HUES64 (cell line): Measurements from ENCODE around the gene ELAC1. TPM values are rescaled to one million over a fixed set of nuclear protein-coding genes. Genes with fewer than 3 reads are reported as not detected.

Experiments
- H3K27ac ChIP-seq: 2 replicates; pipeline ENCODE4 v1.7.0; 2013; ENCODE audit warnings: low read depth, low read length, inconsistent platforms
- H3K27me3 ChIP-seq: 2 replicates; pipeline ENCODE4 v1.6.1; 2013; ENCODE audit warnings: mild to moderate bottlenecking, low read length; ENCODE audit not compliant: insufficient read depth
- H3K36me3 ChIP-seq: 2 replicates; pipeline ENCODE4 v1.6.1; 2013; ENCODE audit warnings: mild to moderate bottlenecking, low read length; ENCODE audit not compliant: insufficient read depth
- H3K4me1 ChIP-seq: 2 replicates; pipeline ENCODE4 v1.6.1; 2013; ENCODE audit warnings: mild to moderate bottlenecking, low read length, moderate library complexity; ENCODE audit not compliant: insufficient read depth
- H3K4me3 ChIP-seq: 2 replicates; pipeline ENCODE4 v1.5.1; 2013; ENCODE audit warnings: mild to moderate bottlenecking, low read length, moderate library complexity
- H3K9ac ChIP-seq: 2 replicates; pipeline ENCODE4 v1.6.1; 2013; ENCODE audit warnings: mild to moderate bottlenecking, low read depth, low read length
- H3K9me3 ChIP-seq: 2 replicates; pipeline ENCODE4 v1.6.1; 2013; ENCODE audit warnings: low read depth, low read length; ENCODE audit not compliant: insufficient read depth
- WGBS: fragments of 150-250, 120-280 bp; methylation state at CpG from one replicate; pipeline ENCODE4 v1.1.7; 2013; ENCODE audit warnings: missing lambda C conversion rate; 5-methylcytosine and 5-hydroxymethylcytosine counted together
- polyA plus RNA-seq, 2 experiments: library from polyadenylated mRNA; stranded (reverse); fragments of 50-300 nt; gene quantifications; one replicate each; pipeline ENCODE4 v1.2.3, GENCODE V29; 2013

Gene ELAC1
- 5.8 TPM for polyA plus RNA-seq (2013, experiment 1 of 2)
- polyA plus RNA-seq (2013, experiment 2 of 2): 8.0 TPM

- Histone ChIP-seq H3K4me1 (peaks cover 16% of the 10 kb centered on the region), H3K27me3 (no peaks in the 10 kb centered on the region), H3K9me3 (peaks cover 12% of the 10 kb centered on the region), H3K9ac (peak within 1 kb of the TSS; percentile 97), H3K27ac (peak within 1 kb of the TSS; percentile 91), H3K36me3 (no peaks in the 10 kb centered on the region), H3K4me3 (peak within 1 kb of the TSS; percentile 91)
- WGBS: 1% methylated on average over 84 of the region's 84 CpGs
Observed at GRCh38 chr18:50967714-50968661, at the start of gene ELAC1. TSS of gene ELAC1 (plus strand) at chr18:50968040. CDS start at chr18:50974405, 6,365 bp downstream.

- WGBS: 95% methylated on average over 5 of the region's 5 CpGs
- H3K4me1 ChIP-seq: no peaks in the 10 kb centered on the region
- H3K27me3 ChIP-seq: no peaks in the 10 kb centered on the region
- peaks cover 72% of the 10 kb centered on the region for H3K36me3 ChIP-seq
- no peak overlapping the region for H3K9ac ChIP-seq
- no peak overlapping the region for H3K4me3 ChIP-seq
- no peak overlapping the region for H3K27ac ChIP-seq
- H3K9me3 ChIP-seq: no peaks in the 10 kb centered on the region
Observed at GRCh38 chr18:50918153-50918552, 49.7 kb upstream of the ELAC1 start.

- no peak overlapping the region for H3K27ac ChIP-seq
- H3K9ac ChIP-seq: no peak overlapping the region
- WGBS: 92% methylated on average over 2 of the region's 2 CpGs
- no peak overlapping the region for H3K4me3 ChIP-seq
- H3K4me1 ChIP-seq: no peaks in the 10 kb centered on the region
- H3K9me3 ChIP-seq: peaks cover 19% of the 10 kb centered on the region
- H3K36me3 ChIP-seq: peaks cover 82% of the 10 kb centered on the region
- H3K27me3 ChIP-seq: no peaks in the 10 kb centered on the region
Observed at GRCh38 chr18:50924372-50924771, 43.5 kb upstream of the ELAC1 start.

GRCh38 chr18:50926521-50926920 is 41.3 kb upstream of the ELAC1 start:
- H3K36me3 ChIP-seq: peaks cover 70% of the 10 kb centered on the region
- H3K27me3 ChIP-seq: no peaks in the 10 kb centered on the region
- H3K4me3 ChIP-seq: no peak overlapping the region
- no peaks in the 10 kb centered on the region for H3K4me1 ChIP-seq
- peaks cover 19% of the 10 kb centered on the region for H3K9me3 ChIP-seq
- no peak overlapping the region for H3K9ac ChIP-seq
- no peak overlapping the region for H3K27ac ChIP-seq

- Histone ChIP-seq H3K4me3 (no peak overlapping the region), H3K27ac (no peak overlapping the region), H3K9ac (no peak overlapping the region), H3K9me3 (peaks cover 19% of the 10 kb centered on the region), H3K36me3 (peaks cover 66% of the 10 kb centered on the region), H3K27me3 (no peaks in the 10 kb centered on the region), H3K4me1 (no peaks in the 10 kb centered on the region)
- WGBS: 82% methylated on average over 2 of the region's 2 CpGs
Observed at GRCh38 chr18:50928551-50928950, 39.3 kb upstream of the ELAC1 start.

GRCh38 chr18:50933684-50934083 is 34.2 kb upstream of the ELAC1 start:
- no peaks in the 10 kb centered on the region for H3K27me3 ChIP-seq
- no peak overlapping the region for H3K9ac ChIP-seq
- peaks cover 51% of the 10 kb centered on the region for H3K36me3 ChIP-seq
- 88% methylated on average over 5 of the region's 5 CpGs for WGBS
- H3K4me1 ChIP-seq: no peaks in the 10 kb centered on the region
- no peak overlapping the region for H3K27ac ChIP-seq
- H3K9me3 ChIP-seq: no peaks in the 10 kb centered on the region
- no peak overlapping the region for H3K4me3 ChIP-seq

GRCh38 chr18:50934545-50935211 is 33.2 kb upstream of the ELAC1 start:
- Histone ChIP-seq H3K36me3 (peaks cover 50% of the 10 kb centered on the region), H3K4me1 (no peaks in the 10 kb centered on the region), H3K9ac (no peak overlapping the region), H3K27ac (no peak overlapping the region), H3K4me3 (no peak overlapping the region), H3K9me3 (no peaks in the 10 kb centered on the region), H3K27me3 (no peaks in the 10 kb centered on the region)
- 98% methylated on average over 6 of the region's 6 CpGs for WGBS

GRCh38 chr18:50935493-50936191 is 32.2 kb upstream of the ELAC1 start:
- WGBS: 97% methylated on average over 5 of the region's 6 CpGs
- Histone ChIP-seq H3K27ac (no peak overlapping the region), H3K9me3 (no peaks in the 10 kb centered on the region), H3K4me1 (no peaks in the 10 kb centered on the region), H3K27me3 (no peaks in the 10 kb centered on the region), H3K4me3 (no peak overlapping the region), H3K9ac (no peak overlapping the region), H3K36me3 (peaks cover 53% of the 10 kb centered on the region)

- Histone ChIP-seq H3K4me3 (no peak overlapping the region), H3K27ac (no peak overlapping the region), H3K36me3 (peaks cover 58% of the 10 kb centered on the region), H3K27me3 (no peaks in the 10 kb centered on the region), H3K4me1 (no peaks in the 10 kb centered on the region), H3K9ac (no peak overlapping the region), H3K9me3 (no peaks in the 10 kb centered on the region)
- WGBS: 83% methylated on average over 1 of the region's 1 CpG
Observed at GRCh38 chr18:50937183-50937582, 30.7 kb upstream of the ELAC1 start.

GRCh38 chr18:50938912-50939311 is 28.9 kb upstream of the ELAC1 start:
- WGBS: 83% methylated on average over 1 of the region's 2 CpGs

More at GRCh38 chr18:50938912-50939311, 28.9 kb upstream of the ELAC1 start:
- Histone ChIP-seq H3K36me3 (peaks cover 51% of the 10 kb centered on the region), H3K9me3 (no peaks in the 10 kb centered on the region), H3K27me3 (no peaks in the 10 kb centered on the region), H3K27ac (no peak overlapping the region), H3K4me3 (no peak overlapping the region), H3K9ac (no peak overlapping the region), H3K4me1 (no peaks in the 10 kb centered on the region)
